ENCODE measurements around the gene CEP350.
"Not testable (repeated sequence)": the region's sequence is repeated elsewhere in the genome, so short reads cannot be mapped to it uniquely, and the experiment has no call there.

Gene CEP350

DNA sequence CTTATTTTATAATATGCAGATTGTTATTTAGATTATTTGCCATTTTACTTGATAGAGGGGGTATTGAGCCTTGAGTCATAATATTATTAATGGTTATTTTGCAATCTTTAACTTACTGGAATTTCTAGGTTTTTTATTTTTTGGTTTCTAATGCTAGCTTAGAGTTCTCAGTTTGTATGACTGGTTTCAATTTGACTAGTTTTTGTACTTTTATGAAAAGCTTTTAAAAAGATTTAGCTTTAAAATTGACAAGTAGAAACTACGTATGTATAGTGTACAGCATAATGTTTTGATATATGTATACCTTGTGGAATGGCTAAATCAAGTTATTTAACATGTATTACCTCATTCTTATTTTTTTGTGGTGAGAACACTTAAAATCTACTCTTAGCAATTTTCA is 41.5 kb downstream of the CEP350 start:
- DNase-seq: no peak

DNA sequence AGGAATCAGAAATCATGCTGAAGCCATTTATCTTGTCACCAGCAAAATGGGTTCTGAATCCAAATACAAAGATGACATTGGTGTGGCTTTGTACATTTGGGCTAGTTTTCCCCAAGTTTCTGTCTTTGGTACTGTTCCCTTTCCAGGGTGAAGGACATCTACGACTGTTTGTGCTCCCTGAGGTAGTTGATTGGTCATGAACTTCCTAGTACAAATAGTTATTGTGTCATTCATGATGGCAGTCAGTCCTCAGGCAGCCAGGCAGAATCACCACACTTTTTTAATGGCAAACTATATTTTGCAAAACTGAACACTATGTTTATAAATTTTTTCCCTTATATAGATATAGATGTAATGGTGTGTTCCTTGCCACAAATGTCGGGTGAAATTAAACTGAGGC is 46.0 kb downstream of the CEP350 start:
- no peak for DNase-seq

DNA sequence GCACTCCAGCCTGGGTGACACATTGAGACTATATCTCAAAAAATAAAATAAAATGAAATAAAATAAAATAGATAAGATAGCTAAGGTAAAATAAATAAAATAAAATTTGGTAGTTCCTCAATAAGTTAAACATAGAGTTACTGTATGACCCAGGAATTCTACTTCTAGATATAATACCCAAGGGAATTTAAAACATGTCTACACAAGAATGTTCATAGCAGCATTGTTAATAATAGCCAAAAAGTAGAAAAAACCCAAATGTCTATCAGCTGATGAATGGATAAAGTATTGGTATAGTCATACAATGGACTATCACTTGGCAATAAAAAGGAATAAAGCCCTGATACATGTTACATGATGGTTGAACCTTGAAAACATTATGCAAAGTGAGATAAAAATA is 47.8 kb downstream of the CEP350 start:
- DNase-seq: no peak

DNA sequence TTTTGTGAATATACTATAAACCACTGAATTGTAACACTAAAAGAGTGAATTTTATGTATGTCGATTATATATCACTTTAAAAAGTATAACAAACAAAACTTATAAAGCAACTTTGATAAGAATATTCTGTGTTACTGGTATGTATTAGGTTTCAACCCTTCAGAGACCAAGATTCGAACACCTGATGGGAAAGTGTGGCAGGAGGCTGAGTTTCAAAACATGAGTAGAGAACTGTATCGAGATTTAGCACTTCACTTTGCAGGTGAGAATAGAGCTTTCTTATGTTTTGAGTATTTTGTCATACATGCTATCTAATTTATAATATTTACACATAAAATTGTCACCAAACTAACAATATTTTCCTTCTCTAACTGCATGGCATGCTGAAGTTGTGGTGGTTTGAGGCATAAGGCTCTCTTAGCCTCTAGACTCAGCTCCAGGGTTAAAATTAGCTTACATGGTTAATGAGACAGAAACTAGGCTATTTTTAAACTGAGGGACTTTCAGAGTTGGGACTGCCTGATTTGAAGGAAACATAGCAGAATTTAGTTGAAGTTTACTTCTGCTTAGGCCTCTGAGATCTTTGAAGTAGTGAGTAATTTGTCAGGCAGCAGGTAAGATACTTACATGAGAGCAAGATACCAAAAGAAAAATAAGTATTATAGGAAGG is 48.6 kb downstream of the CEP350 start:
- DNase-seq: no peak

DNA sequence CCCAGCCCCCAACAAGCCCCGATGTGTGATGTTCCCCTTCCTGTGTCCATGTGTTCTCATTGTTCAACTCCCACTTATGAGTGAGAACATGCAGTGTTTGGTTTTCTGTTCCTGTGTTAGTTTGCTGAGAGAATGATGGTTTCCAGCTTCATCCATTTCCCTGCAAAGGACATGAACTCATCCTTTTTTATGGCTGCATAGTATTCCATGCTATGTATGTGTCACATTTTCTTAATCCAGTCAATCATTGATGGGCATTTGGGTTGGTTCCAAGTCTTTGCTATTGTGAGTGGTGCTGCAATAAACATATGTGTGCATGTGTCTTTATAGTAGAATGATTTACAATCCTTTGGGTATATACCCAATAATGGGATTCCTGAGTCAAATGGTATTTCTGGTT is 52.2 kb downstream of the CEP350 start:
- not testable (repeated sequence) for DNase-seq

DNA sequence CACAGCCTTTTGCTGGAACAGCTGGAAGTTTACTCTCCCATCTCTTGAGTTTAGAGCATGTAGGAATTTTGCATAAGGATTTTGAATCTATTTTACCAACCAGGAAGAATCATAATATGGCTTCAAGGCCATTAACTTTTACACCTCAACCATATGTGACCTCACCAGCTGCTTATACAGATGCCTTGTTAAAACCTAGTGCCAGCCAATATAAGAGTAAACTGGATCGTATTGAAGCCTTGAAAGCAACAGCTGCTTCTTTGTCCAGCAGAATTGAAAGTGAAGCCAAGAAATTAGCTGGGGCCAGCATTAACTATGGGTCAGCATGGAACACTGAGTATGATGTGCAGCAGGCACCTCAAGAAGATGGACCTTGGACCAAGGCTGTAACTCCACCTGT is 65.4 kb downstream of the CEP350 start:
- no peak for DNase-seq

DNA sequence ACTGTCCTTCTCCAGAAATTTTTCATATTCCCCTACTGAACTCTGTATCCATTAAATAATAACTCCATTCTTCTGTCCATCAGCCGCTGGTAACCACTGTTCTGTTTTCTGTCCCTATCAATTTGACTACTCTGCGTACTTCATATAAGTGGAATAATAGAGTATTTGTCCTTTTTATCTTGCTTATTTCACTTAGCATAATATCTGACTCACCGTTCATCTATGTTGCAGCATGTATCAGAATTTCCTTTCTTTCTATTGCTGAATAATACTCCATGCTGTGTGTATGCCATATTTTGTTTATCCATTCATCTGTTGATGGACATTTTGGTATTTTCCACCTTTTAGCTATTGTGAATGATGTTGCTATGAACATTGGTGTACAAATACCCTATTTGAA is 71.9 kb downstream of the CEP350 start:
- DNase-seq: no peak

DNA sequence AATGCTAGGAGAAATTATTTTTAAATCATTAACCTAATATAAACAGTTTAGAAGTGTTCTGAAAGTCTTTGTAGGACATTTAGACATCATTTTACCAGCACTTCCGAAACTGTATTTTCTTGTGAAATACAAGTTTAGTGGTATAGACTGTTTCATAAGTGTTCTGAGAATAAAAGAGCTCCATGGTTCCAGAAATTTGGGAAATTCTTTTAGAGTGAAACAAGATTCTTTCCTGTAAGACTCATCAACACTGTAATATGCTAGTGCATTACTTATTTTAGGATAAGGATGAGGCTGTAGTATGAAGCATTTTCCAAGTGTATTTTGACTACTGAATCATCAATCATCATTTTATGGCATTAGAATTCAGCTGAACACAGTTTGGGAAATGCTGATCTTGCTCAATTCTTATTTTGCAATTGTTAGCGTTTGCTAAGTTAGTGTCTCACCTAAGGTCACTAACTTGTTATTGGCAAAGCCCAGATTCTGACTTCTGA is 73.4 kb downstream of the CEP350 start:
- no peak for DNase-seq

DNA sequence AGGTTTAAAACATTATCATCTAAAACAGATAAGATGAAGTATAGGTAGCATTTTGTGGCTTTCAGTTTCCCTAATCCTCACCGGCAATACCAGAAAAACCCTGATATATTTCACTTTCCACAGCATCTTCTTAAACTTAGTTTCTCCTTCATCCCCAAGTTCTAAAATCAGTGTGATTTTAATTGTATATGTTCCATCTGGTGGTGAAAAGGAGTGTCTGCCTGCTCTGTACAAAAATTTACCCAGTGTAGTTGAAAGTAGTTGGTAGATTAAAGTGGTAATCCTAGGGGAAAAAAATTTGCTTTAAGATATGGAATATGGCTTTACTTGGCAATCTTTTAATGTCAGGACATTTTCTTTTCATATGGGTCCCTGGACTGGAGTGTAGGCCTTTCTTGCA is 74.3 kb downstream of the CEP350 start:
- no peak for DNase-seq

DNA sequence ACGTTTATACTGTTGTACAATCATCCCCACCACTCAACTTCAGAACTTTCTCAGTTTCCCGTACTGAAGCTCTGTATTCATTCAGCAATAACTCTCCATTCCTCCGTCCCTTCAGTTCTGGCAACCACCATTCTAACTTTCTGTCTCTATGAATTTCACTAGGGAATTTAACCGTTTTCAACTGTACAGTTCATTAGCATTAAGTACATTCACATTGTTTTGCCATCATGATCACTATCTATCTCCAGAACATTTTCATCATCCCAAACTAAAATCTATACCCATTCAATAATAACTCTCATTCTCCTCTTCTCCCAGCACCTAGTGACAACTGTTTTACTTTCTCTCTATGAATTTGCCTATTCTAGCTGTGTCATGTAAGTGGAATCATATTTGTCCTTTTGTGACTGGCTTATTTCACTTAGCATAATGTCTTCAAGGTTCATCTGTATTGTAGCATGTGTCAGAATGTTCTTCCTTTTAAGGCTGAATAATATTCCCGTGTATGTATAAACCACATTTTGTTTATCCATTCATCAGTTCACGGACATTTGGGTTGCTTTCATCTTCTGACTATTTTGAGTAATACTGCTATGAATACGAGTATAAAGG is 75.0 kb downstream of the CEP350 start:
- DNase-seq: no peak

DNA sequence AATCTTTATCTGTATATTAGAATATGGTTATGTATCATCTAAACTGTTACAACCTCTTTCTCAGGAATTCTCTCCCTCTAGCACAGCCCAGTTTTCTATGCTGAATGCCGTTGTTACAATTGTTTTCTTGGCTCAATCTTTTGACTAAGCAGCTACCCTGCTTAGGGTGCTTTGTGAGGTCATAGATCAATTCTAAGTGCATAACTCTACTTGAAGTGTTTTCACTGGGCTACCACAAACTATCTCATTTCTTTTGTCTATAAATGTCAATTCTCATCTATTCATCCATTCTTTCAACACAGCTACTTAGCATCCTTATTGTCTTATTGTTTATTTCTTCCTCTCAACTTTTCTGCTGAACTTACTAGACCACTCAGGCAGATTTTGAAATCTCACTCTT is 77.1 kb downstream of the CEP350 start:
- DNase-seq: no peak

DNA sequence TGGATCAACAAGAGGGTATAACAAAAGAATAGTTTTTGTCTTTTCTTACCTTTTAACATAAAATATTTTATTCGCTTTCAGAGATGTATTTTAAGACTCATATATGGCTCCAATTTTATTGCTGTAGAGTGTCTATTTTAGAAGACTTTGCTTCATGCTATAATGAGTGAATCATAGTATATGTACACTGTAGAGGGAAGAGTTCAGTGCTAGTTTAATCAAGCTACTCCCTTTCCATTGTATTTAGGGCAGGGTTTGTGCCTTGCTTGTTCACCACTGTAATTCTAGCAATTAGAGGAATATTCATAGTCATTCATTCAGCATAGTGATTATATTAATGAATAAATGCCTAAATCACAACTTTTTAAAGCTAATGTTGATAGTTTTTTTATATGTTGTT is 78.8 kb downstream of the CEP350 start:
- no peak for DNase-seq

DNA sequence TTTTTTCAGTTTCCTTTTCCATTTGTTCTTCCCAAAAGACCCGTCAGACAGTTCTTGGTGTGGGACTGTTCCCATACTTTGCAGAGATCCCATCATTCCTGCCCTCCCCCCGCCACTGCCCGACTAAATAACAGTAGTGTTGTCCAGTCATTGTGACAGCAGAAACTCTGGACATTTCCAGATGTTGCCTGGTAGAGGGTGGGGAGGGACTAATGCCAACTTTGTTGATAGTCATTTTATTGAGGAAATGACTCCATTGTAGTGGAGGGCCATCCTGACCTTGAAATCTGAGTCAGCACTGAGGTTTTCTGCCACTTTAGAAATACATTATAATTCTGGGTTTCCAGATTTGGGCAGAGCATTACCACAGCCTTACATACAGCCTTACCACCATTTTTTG is 85.4 kb downstream of the CEP350 start:
- no peak for DNase-seq

DNA sequence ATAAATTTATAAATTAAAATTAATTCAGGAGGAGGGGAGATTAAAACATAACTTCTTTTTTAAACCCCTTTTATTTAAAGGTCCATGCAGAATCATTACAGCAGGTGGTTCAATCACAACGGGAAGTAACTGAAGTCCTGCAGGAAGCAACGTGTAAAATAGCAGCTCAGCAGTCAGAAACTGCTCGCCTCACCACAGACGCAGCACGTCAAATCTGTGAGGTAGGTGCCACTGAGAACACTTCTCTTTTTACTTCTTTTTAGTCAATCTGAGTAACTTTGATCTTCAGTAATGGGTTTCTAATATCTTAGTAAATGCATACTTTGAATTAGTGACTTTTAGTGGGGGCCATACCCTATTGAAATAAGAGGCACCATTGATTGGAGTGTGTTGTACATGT is 87.0 kb downstream of the CEP350 start:
- DNase-seq: no peak

DNA sequence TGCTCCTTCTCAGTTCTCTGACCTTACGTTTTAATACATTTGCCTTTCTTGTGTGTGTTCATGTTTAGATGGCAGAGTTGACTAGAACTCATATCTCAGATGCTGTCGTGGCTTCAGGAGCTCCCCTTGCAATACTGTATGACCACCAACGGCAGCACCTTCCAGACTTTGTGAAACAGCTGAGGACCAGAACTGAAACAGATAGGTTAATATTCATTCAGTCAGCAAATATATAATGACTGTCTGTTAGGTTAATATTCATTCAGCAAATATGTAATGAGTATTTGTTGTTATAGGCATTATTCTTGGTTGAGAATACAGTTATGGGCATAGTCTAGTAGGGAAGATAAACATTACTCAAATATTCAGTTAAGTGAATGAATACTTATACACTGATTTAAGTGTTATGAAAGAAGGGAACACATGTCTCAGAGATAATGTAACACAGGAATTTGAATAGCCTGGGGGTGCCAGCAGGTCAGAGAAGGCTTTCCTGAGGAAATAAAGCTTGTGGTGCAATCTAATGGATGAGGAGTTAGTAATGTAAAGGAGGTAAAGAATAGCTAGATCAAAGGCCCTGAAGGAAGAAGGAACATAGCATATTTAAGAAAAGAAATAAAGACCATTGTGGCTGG is 88.5 kb downstream of the CEP350 start:
- DNase-seq: no peak

DNA sequence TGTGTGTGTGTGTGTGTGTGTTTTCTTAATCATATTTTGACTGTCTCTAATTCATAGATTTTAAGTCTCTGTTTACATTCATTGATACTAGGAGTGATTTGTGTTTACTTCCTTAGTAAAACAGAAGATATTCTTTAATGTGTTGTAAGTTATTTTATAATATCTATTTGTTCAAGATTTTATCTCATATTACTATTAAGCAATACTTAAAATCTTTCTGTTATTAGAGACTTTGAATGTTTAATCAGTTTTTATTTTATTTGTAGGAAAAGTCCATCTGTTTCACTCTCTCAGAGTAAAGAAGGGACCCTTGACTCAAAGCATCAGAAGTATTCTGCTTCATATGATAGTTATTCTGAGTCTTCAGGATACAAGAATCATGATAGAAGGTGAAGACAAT is 89.2 kb downstream of the CEP350 start:
- no peak for DNase-seq

DNA sequence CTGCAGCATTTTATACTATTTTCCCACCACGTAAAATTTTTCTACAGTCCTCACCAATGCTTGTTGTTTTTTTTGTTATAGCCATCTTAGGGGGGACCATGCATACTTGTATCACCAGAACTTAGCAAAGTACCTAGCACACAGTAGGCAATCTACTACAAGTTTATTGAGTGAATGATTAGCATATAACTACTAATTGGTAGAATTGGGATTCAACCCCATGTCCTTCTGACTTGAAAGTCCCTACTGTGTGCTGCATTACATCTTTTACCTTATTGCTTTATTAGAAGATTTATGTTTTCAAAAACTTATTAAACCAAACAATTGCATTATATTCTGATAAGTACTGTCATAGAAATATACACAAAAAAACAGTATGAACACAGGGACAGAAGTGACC is 92.1 kb downstream of the CEP350 start:
- no peak for DNase-seq

DNA sequence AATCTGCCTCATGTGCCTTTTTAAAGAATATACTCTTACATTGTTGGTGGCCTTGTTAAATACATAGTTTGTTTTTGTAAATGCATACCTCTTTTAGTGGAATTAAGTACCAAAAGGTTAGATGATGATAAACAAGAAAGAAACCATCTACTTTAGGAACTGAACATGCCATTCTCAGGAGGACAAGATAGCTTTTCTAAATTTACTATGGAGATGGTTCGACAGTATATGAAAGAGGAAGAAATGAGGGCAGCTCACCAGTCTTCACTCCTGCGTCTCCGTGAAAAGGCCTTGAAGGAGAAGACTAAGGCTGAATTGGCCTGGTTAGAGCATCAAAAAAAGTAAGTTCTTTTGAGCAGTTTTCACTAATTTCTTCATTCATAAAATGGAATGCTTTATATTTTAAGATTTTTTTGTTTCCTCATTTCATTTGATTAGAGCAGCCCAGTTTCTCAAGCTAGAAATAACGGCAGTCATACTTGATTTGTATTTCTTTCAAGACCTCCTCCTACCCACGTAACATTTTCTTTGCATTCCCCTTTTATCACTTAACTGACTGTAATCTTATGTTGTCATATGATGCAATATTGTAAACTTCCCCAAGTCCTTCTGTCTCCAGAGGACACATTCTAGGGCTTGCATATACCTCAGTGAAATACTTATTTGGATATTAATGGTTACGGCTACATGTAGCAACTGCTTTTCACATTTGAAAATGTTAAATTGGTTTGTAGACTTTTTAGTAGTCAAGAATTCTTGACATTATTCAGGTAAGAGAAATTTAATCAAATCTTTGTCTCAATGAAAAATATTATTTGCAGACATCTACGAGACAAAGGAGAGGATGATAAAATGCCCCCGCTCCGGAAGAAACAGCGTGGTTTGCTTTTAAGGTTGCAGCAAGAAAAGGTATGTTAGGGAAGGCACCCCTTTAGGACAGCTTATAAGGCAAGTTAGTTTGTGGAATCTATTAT is 99.3 kb downstream of the CEP350 start:
- DNase-seq: no peak

DNA sequence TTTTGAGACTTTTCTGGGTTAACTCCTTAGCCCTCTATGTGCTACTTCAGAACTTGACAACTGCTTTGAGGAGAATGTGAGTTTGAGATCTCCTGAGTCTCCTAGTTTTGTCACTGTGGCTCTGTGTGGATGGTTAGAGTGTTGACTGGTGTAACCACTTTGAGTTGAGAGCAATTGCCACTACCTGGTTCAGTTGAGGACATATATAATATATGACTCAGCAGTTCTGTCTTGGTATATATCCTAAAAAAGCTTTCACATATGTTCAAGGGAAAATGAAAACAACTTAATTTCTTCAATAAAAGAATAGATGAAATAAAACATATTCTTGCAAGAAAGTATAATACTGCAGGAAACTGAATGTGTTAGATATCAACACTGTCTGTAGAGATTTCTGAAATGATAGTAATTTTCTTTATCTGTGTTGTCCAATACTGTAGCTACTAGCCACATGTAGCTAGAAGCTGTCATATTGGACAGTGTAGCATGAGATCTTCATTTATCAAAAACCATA is 103.3 kb downstream of the CEP350 start:
- no peak for DNase-seq

DNA sequence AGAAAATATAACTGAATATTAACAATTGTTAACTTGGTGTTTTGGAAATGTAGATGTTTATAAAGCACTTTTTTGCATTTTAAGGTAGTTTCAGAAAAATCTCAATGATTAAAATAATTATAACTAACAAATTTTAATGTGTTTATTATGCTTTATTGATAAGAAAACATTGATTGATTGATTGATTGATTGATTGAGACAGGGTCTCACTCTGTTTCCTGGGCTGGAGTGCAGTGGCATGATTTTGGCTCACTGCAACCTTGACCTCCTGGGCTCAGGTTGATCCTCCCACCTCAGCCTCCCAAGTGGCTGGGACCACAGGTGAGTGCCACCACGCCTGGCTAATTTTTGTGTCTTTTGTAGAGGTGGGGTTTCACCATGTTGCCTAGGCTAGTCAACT is 106.4 kb downstream of the CEP350 start:
- no peak for DNase-seq

DNA sequence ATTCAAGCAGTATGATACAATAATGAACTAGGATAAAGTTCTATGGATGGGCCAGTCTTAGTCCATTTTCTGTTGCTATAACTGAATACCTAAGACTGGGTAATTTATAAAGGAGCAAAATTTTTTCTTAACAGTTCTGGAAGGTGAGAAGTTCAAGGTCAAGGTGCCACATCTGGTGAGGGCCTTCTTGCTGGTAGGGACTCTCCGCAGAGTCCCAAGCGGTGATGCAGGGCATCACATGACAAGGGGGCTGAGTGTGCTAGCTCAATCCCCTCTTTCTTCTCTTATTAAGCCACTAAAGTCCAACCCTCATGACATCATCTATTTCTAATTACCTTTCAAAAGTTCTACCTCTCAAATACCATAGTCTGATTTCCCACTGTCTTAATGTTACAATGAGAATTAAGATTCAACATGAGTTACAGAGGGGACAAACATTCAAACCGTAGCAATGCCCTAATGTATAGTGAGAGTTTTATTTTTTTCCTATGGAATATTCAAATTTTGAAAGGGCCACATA is 107.9 kb downstream of the CEP350 start:
- DNase-seq: no peak

DNA sequence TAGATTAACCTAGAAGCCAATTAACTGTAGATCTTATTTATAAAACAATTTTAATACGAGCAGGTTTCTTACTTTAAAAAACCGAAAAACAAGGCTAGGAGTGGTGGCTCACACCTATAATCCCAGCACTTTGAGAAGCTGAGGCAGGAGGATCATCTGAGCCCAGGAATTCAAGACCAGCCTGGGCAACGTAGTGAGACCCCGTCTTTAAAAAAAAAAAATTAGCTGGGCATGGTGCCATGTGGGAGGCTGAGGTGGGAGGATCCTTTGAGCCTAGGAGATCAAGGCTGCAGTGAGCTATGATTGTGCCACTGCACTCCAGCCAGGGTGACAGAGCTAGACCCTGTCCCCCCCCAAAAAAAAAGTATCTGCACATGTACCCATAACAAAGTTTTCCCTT is 110.8 kb downstream of the CEP350 start:
- no peak for DNase-seq

DNA sequence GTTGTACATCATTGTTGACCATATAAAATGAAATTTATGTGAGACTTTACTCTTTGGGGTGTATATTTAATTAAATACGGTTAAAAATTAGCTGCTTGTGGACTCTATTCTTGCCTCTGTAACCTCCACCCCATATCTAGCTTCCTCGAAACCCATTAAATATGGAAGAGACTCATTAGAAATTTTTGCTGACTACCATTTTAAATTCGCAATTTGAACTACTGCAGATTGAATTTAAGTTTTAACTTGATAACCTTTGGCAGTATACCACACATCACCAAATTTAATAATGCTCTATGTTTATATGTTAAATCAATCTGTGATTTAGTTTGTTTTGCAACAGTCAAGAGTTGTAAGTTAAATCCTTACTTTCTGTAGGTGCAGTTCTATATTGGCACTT is 111.5 kb downstream of the CEP350 start:
- DNase-seq: no peak

Data from NCI-H82 (cell line).